ENCODE measurements around the gene WWC1.

The WWC1 gene

DNA sequence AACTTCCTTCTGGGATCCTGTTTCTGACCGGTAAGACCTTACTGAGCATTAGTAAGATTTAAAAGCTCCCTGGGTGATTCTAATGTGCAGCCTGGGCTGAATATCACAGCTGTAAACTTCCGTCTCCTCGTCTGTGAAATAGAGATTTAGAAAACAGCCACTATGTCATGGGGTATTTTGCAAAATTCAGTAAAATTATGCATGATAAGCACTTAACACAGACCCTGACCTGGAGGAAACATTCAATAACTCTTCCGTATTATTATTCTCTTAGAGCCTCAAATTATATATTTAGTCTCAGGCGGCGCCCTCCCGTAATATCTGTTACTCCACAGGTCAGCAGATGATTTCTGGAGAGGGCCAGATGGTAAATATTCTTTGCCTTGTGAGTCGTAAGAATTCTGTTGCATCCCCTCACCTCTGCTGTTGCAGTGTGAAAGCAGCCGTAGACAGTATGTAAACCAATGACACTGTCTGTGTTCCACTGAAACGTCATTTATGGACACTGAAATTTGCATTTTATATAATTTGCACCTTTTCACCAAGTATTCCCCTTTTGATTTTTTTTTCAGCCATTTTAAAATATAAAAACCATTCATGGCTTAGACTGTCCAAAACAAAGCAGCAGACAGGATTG is 155.7 kb downstream of the WWC1 start:
- DNase-seq (ENCODE audit: extremely low read depth, low read depth), result no peak

DNA sequence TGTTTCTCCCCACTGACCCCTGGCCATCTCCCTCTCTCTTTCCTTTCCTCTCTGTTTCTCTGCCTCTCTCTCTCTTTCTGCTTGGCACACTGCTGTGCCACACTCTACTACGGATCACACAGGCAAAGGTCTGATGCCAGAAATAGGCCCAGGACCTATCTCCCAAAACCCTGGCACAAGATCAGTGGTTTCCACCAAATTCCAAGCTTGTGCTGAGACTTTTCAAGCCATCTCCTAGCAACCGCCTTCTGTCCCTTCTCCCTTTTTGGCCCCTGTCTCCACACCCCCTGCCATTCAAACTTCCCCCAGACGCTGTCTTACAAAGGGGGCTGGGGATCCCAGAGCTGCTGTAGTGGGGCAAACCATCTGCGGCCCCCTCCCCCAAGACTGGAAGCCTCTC is 156.4 kb downstream of the WWC1 start:
- TF ChIP-seq CTCF (IDR thresholded peaks at IDR 0.05; ENCODE audit: low read depth, low read length), result no peak
- DNase-seq (ENCODE audit: extremely low read depth, low read depth), result no peak

More for the DNA sequence above, 155.7 kb downstream of the WWC1 start:
- no peak for TF ChIP-seq CTCF (IDR thresholded peaks at IDR 0.05; ENCODE audit: low read depth, low read length)

- TF ChIP-seq CTCF (IDR thresholded peaks at IDR 0.05; ENCODE audit: low read depth, low read length), result no peak
- no peak for DNase-seq (ENCODE audit: extremely low read depth, low read depth)
These were observed 157.7 kb downstream of the WWC1 start for GRCh38 chr5:168449166-168449565.

GRCh38 chr5:168451565-168451964 is 160.1 kb downstream of the WWC1 start:
- DNase-seq (ENCODE audit: extremely low read depth, low read depth), result no peak
- no peak for TF ChIP-seq CTCF (IDR thresholded peaks at IDR 0.05; ENCODE audit: low read depth, low read length)

DNA sequence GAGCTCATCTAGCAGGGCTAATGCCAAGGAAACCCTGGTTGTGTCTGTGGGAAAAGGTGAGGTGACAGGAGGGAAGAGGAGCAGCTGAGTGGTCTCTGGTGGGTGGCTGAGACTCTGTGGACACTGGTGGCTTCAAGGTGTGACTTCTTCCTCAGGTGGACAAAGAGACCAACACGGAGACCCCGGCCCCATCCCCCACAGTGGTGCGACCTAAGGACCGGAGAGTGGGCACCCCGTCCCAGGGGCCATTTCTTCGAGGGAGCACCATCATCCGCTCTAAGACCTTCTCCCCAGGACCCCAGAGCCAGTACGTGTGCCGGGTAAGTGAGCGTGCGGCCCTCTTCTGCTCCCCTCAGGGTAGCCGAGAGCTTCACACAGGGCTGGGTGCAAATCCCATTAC is 163.8 kb downstream of the WWC1 start:
- no peak for TF ChIP-seq CTCF (IDR thresholded peaks at IDR 0.05; ENCODE audit: low read depth, low read length)

GRCh38 chr5:168457542-168457941 is 166.1 kb downstream of the WWC1 start:
- no peak for DNase-seq (ENCODE audit: extremely low read depth, low read depth)
- TF ChIP-seq CTCF (IDR thresholded peaks at IDR 0.05; ENCODE audit: low read depth, low read length), result no peak

More for the DNA sequence above, 163.8 kb downstream of the WWC1 start:
- DNase-seq (ENCODE audit: extremely low read depth, low read depth), result no peak

DNA sequence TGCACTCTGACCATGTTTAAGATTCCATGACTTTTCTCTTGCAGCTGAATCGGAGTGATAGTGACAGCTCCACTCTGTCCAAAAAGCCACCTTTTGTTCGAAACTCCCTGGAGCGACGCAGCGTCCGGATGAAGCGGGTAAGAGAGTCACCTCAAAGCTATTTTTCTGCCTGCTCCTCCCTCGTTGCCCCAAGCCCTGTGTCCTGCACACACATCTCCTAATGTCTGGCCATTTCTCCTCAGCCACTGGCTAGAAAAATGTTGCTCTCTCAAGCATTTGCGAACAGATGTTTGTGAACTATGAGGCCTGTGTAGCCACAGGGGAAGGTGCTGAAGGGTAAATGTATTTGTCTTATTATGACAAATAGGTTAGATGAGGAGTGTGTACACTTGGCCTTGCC is 169.2 kb downstream of the WWC1 start:
- no peak for TF ChIP-seq CTCF (IDR thresholded peaks at IDR 0.05; ENCODE audit: low read depth, low read length)
- no peak for DNase-seq (ENCODE audit: extremely low read depth, low read depth)

Measured in AG09319 (cell line).